ENCODE results near the gene GABBR1.

The GABBR1 gene

GRCh38 chr6:29553268-29554057 is 79.5 kb downstream of the GABBR1 start:
- TF ChIP-seq, protein P1, sequence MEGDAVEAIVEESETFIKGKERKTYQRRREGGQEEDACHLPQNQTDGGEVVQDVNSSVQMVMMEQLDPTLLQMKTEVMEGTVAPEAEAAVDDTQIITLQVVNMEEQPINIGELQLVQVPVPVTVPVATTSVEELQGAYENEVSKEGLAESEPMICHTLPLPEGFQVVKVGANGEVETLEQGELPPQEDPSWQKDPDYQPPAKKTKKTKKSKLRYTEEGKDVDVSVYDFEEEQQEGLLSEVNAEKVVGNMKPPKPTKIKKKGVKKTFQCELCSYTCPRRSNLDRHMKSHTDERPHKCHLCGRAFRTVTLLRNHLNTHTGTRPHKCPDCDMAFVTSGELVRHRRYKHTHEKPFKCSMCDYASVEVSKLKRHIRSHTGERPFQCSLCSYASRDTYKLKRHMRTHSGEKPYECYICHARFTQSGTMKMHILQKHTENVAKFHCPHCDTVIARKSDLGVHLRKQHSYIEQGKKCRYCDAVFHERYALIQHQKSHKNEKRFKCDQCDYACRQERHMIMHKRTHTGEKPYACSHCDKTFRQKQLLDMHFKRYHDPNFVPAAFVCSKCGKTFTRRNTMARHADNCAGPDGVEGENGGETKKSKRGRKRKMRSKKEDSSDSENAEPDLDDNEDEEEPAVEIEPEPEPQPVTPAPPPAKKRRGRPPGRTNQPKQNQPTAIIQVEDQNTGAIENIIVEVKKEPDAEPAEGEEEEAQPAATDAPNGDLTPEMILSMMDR (IDR thresholded peaks at IDR 0.05; ENCODE audit: control insufficient read depth, insufficient read depth, low read depth, low read length, missing control alignments) = peak; percentile 3
- no peak overlapping the region for H3K4me3 ChIP-seq (ENCODE audit: control insufficient read depth, low read depth, low read length)
- peak; percentile 21 for DNase-seq (ENCODE audit: low read depth)

DNA sequence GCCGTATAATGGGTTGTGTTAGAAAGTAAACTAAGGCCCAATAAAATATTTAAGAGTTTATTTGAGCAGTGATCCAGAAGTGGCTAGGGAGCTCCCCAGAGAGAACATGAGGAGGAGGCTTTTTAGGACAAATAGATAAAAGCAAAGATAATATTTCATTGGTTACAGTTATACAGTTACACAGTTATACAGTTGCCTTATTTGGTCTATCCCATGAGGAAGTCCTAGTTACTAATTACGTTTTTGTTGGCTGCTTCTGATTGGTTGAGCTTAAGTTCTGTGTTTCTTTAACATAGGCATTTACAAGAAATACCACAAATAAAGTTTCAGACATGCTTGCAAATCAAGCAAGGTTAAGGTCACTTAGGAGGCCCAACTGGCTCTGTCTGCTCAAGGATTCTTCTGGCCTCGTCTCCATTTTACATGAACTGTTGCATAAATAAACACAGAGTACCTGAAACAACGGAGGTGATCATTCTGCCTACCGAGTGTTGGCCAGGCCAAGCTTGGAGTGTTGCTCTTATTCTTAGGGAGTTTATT is 80.4 kb downstream of the GABBR1 start:
- peak; percentile 43 for DNase-seq (ENCODE audit: low read depth)
- TF ChIP-seq, protein P1 (IDR thresholded peaks at IDR 0.05; ENCODE audit: control insufficient read depth, insufficient read depth, low read depth, low read length, missing control alignments) = no peak
- no peak overlapping the region for H3K4me3 ChIP-seq (ENCODE audit: control insufficient read depth, low read depth, low read length)

- TF ChIP-seq, protein P1 (IDR thresholded peaks at IDR 0.05; ENCODE audit: control insufficient read depth, insufficient read depth, low read depth, low read length, missing control alignments) = no peak
- no peak for DNase-seq (ENCODE audit: low read depth)
- no peak overlapping the region for H3K4me3 ChIP-seq (ENCODE audit: control insufficient read depth, low read depth, low read length)
Measured at GRCh38 chr6:29547573-29547972, 85.4 kb downstream of the GABBR1 start.

DNA sequence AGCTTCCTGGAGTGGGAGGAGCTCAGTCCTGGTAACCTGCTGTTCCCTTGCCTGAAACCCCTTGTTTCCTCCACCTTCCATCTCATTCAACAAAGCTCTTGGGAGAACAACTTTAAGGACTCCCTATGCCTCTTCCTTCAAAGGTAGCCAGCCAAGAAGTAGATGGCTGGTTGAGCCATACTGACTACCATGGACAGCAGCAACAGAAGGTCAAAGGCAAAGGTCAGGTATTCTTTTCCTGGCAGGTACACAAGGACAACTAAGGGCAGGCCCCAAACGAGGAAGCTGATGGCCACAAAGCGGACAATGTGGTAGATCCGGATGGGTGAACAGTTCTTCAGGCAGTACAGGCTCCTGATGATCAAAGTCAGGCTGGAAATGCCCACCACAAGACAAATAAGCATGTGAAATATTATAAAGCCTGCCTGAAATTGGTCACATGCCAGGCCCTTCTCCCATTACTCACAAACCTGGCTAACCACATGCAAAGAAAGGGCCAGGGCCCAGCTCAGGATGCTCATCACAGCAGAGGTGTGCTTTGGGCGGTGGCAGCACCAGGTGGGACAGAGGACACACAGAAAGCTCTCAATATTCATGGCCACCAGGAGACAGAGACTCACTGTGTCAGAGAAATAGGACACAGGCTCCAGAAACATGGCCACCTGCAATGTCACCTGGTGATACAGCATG is 95.1 kb downstream of the GABBR1 start:
- no peak for DNase-seq (ENCODE audit: low read depth)
- H3K4me3 ChIP-seq (ENCODE audit: control insufficient read depth, low read depth, low read length) = no peak overlapping the region
- TF ChIP-seq, protein P1 (IDR thresholded peaks at IDR 0.05; ENCODE audit: control insufficient read depth, insufficient read depth, low read depth, low read length, missing control alignments) = no peak

GRCh38 chr6:29532320-29532951 is 100.5 kb downstream of the GABBR1 start:
- no peak overlapping the region for H3K4me3 ChIP-seq (ENCODE audit: control insufficient read depth, low read depth, low read length)
- DNase-seq (ENCODE audit: low read depth) = no peak
- TF ChIP-seq, protein P1 (IDR thresholded peaks at IDR 0.05; ENCODE audit: control insufficient read depth, insufficient read depth, low read depth, low read length, missing control alignments) = no peak

- no peak overlapping the region for H3K4me3 ChIP-seq (ENCODE audit: control insufficient read depth, low read depth, low read length)
- TF ChIP-seq, protein P1 (IDR thresholded peaks at IDR 0.05; ENCODE audit: control insufficient read depth, insufficient read depth, low read depth, low read length, missing control alignments) = no peak
- no peak for DNase-seq (ENCODE audit: low read depth)
Measured at GRCh38 chr6:29531668-29532067, 101.3 kb downstream of the GABBR1 start.

Data from AG09309 (cell line).